NT2/D1 (cell line): ENCODE results near the gene STAT4.

Experiments used
- SUZ12 ChIP-seq: IDR thresholded peaks from 2 replicates; pipeline ENCODE4 v1.6.1; 2011; ENCODE audit not compliant: insufficient read length, insufficient read depth; ENCODE audit errors: extremely low read depth
- YY1 ChIP-seq: IDR thresholded peaks from 2 replicates; pipeline ENCODE4 v1.6.1; 2011; ENCODE audit not compliant: insufficient read length, insufficient read depth
- ZNF274 ChIP-seq: IDR thresholded peaks from 2 replicates; pipeline ENCODE4 v1.6.1; 2011; ENCODE audit warnings: mild to moderate bottlenecking, low read depth, low read length

DNA sequence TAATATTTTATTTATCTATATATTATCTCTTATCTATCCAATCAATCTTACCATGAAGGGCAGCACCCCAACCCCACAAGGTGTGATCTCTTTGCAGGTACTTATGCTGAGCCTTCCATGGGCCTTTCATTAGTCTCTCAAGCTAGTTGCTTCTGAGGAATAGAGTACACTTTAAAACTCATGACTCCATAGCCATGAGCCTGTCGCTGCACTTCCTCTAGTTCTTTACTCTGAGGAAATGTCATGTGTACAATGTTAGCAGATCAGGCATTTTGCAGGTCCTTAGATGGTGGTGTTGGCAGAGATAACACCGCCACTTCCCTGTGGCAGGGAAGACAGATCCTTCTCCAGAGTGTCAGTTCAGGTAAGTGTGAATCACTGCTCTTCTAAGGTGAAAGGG, 29.5 kb upstream of the STAT4 start:
- TF ChIP-seq ZNF274 (no peak), YY1 (no peak), SUZ12 (no peak)
